ENCODE results near the gene GNMT.

GNMT gene

GRCh38 chr6:42970871-42971612, 10.5 kb downstream of the GNMT start:
- no peak overlapping the region for H2AFZ ChIP-seq (ENCODE audit: low read depth, low read length)
- H3K36me3 ChIP-seq (replicated peaks; ENCODE audit: low read depth, low read length): peaks cover 5% of the 10 kb centered on the region
- no peaks in the 10 kb centered on the region for H3K27me3 ChIP-seq (ENCODE audit: low read depth, low read length)
- no peaks in the 10 kb centered on the region for H3K9me3 ChIP-seq (ENCODE audit: insufficient read depth, low read length)
- H3K79me2 ChIP-seq (ENCODE audit: low read length): no peaks in the 10 kb centered on the region
- no peak overlapping the region for H3K4me2 ChIP-seq (ENCODE audit: low read length)
- H4K20me1 ChIP-seq (ENCODE audit: insufficient read depth, low read length): no peaks in the 10 kb centered on the region
- H3K4me3 ChIP-seq (ENCODE audit: low read length): no peak overlapping the region
- H3K4me1 ChIP-seq (ENCODE audit: low read length): no peaks in the 10 kb centered on the region
- no peak overlapping the region for H3K9ac ChIP-seq (ENCODE audit: low read length)
- TF ChIP-seq CTCF (IDR thresholded peaks at IDR 0.05; ENCODE audit: low read depth, low read length) (no peak), EZH2phosphoT487 (IDR thresholded peaks at IDR 0.05; ENCODE audit: low read depth) (no peak)
- H3K27ac ChIP-seq (ENCODE audit: low read length): no peak overlapping the region

GRCh38 chr6:42971746-42972327, 11.3 kb downstream of the GNMT start:
- Histone ChIP-seq H3K4me3 (ENCODE audit: low read length) (no peak overlapping the region), H3K9ac (ENCODE audit: low read length) (no peak overlapping the region), H3K79me2 (ENCODE audit: low read length) (peaks cover 1% of the 10 kb centered on the region; the same call in 1 of the 2 replicates), H2AFZ (ENCODE audit: low read depth, low read length) (no peak overlapping the region), H3K27me3 (ENCODE audit: low read depth, low read length) (no peaks in the 10 kb centered on the region), H3K36me3 (replicated peaks; ENCODE audit: low read depth, low read length) (peaks cover 6% of the 10 kb centered on the region), H3K27ac (ENCODE audit: low read length) (no peak overlapping the region), H3K9me3 (ENCODE audit: insufficient read depth, low read length) (no peaks in the 10 kb centered on the region), H3K4me2 (ENCODE audit: low read length) (no peak overlapping the region), H3K4me1 (ENCODE audit: low read length) (no peaks in the 10 kb centered on the region), H4K20me1 (ENCODE audit: insufficient read depth, low read length) (no peaks in the 10 kb centered on the region)
- no peak for TF ChIP-seq CTCF (IDR thresholded peaks at IDR 0.05; ENCODE audit: low read depth, low read length)
- no peak for TF ChIP-seq EZH2phosphoT487 (IDR thresholded peaks at IDR 0.05; ENCODE audit: low read depth)

- Histone ChIP-seq H2AFZ (ENCODE audit: low read depth, low read length) (no peak overlapping the region), H3K79me2 (ENCODE audit: low read length) (peaks cover 21% of the 10 kb centered on the region), H3K4me1 (ENCODE audit: low read length) (peaks cover 8% of the 10 kb centered on the region; the same call in 1 of the 2 replicates), H3K27ac (ENCODE audit: low read length) (no peak overlapping the region), H3K9ac (ENCODE audit: low read length) (no peak overlapping the region), H3K4me2 (ENCODE audit: low read length) (no peak overlapping the region), H3K27me3 (ENCODE audit: low read depth, low read length) (no peaks in the 10 kb centered on the region), H3K36me3 (replicated peaks; ENCODE audit: low read depth, low read length) (peaks cover 11% of the 10 kb centered on the region), H3K4me3 (ENCODE audit: low read length) (no peak overlapping the region), H4K20me1 (ENCODE audit: insufficient read depth, low read length) (no peaks in the 10 kb centered on the region), H3K9me3 (ENCODE audit: insufficient read depth, low read length) (no peaks in the 10 kb centered on the region)
- TF ChIP-seq EZH2phosphoT487 (IDR thresholded peaks at IDR 0.05; ENCODE audit: low read depth) (no peak), CTCF (IDR thresholded peaks at IDR 0.05; ENCODE audit: low read depth, low read length) (no peak)
Measured at GRCh38 chr6:42973926-42974325, 13.4 kb downstream of the GNMT start.

GRCh38 chr6:42974919-42975505, 14.5 kb downstream of the GNMT start:
- Histone ChIP-seq H3K4me3 (ENCODE audit: low read length) (no peak overlapping the region), H3K27ac (ENCODE audit: low read length) (no peak overlapping the region), H3K27me3 (ENCODE audit: low read depth, low read length) (no peaks in the 10 kb centered on the region), H4K20me1 (ENCODE audit: insufficient read depth, low read length) (no peaks in the 10 kb centered on the region), H3K79me2 (ENCODE audit: low read length) (peaks cover 26% of the 10 kb centered on the region), H3K9ac (ENCODE audit: low read length) (no peak overlapping the region), H3K9me3 (ENCODE audit: insufficient read depth, low read length) (no peaks in the 10 kb centered on the region), H3K4me1 (ENCODE audit: low read length) (peaks cover 14% of the 10 kb centered on the region; the same call in 1 of the 2 replicates), H3K4me2 (ENCODE audit: low read length) (no peak overlapping the region), H2AFZ (ENCODE audit: low read depth, low read length) (no peak overlapping the region), H3K36me3 (replicated peaks; ENCODE audit: low read depth, low read length) (peaks cover 11% of the 10 kb centered on the region)
- TF ChIP-seq EZH2phosphoT487 (IDR thresholded peaks at IDR 0.05; ENCODE audit: low read depth): no peak
- TF ChIP-seq CTCF (IDR thresholded peaks at IDR 0.05; ENCODE audit: low read depth, low read length): no peak
